Panc1 (cell line): ENCODE results near the gene FRY. TPM values are rescaled to one million over a fixed set of nuclear protein-coding genes. Genes with fewer than 3 reads are reported as not detected.

Experiments
- ATAC-seq: fragments of 200-7000 bp; cut with Tn5 transposase; 2 replicates; pipeline ENCODE4 v1.9.1; 2020; ENCODE audit warnings: mild to moderate bottlenecking, moderate library complexity
- BruUV-seq: library from RNA; stranded (reverse); fragments of 400-500 nt; replicated peaks from 2 replicates; lab custom pipeline; 2021; lab: Mats Ljungman, UMichigan
- CTCF ChIA-PET: fragments of 300-600 bp; sonication (Branson Sonifier 250); formaldehyde crosslinking; loops from one replicate; lab custom pipeline; 2022; ENCODE audit warnings: antibody characterized with exemption; lab: Charles Lee
- POLR2A ChIA-PET: fragments of 300-600 bp; sonication (Branson Sonifier 250); formaldehyde crosslinking; loops from one replicate; lab custom pipeline; 2022; ENCODE audit warnings: antibody characterized with exemption; lab: Charles Lee
- DNase-seq: peaks from one replicate; pipeline ENCODE4 v3.0.0-alpha.2; 2010; ENCODE audit warnings: low read depth, low spot score
- H3K27ac ChIP-seq: 2 replicates; pipeline ENCODE4 v1.5.1; 2011; ENCODE audit warnings: mild to moderate bottlenecking, low read length, inconsistent platforms
- H3K27me3 ChIP-seq: fragments of 200-500 bp; sonication (Bioruptor generic); 2 replicates; pipeline ENCODE4 v1.6.0; 2014; ENCODE audit warnings: low read length, inconsistent platforms; ENCODE audit not compliant: control insufficient read depth, insufficient read depth
- H3K36me3 ChIP-seq: fragments of 200-500 bp; sonication (Bioruptor generic); 2 replicates; pipeline ENCODE4 v1.5.1; 2014; ENCODE audit warnings: inconsistent platforms, mild to moderate bottlenecking, low read length, moderate library complexity; ENCODE audit not compliant: control insufficient read depth, insufficient read depth
- H3K4me1 ChIP-seq: 2 replicates; pipeline ENCODE4 v1.5.1; 2011; ENCODE audit warnings: inconsistent platforms, mild to moderate bottlenecking, low read length, moderate library complexity; ENCODE audit not compliant: control insufficient read depth, insufficient read depth
- H3K4me3 ChIP-seq, 2 experiments: 2 replicates each; pipeline ENCODE4 v1.5.1; 2011 to 2012; ENCODE audit warnings: low read depth in 2 of 2, low read length in 2 of 2, mild to moderate bottlenecking in 2 of 2, inconsistent platforms in 1 of 2, moderate library complexity in 1 of 2
- H3K9me3 ChIP-seq: fragments of 200-500 bp; sonication (Bioruptor generic); 2 replicates; pipeline ENCODE4 v1.5.1; 2014; ENCODE audit warnings: low read depth, mild to moderate bottlenecking, inconsistent platforms, low read length, moderate library complexity; ENCODE audit not compliant: control insufficient read depth, insufficient read depth
- CTCF ChIP-seq: fragments of 450-650 bp; IDR thresholded peaks from 2 replicates; pipeline ENCODE4 v1.5.1; 2017; ENCODE audit warnings: mild to moderate bottlenecking
- POLR2AphosphoS5 ChIP-seq: IDR thresholded peaks from 2 replicates; pipeline ENCODE4 v1.6.1; 2012; ENCODE audit warnings: mild to moderate bottlenecking, low read depth, low read length, moderate library complexity
- REST ChIP-seq, 2 experiments: IDR thresholded peaks; 2 replicates each; pipeline ENCODE4 v1.6.1; 2011 to 2012; ENCODE audit warnings: low read depth in 2 of 2, control low read depth in 1 of 2, low read length in 1 of 2, mild to moderate bottlenecking in 1 of 2, moderate library complexity in 1 of 2; ENCODE audit not compliant: insufficient read depth in 1 of 2
- SIN3A ChIP-seq: IDR thresholded peaks from 2 replicates; pipeline ENCODE4 v1.6.1; 2012; ENCODE audit warnings: low read depth, mild to moderate bottlenecking, low read length, moderate library complexity, borderline replicate concordance; ENCODE audit not compliant: insufficient read depth
- TCF7L2 ChIP-seq: IDR thresholded peaks from 2 replicates; pipeline ENCODE4 v1.6.1; 2011; ENCODE audit warnings: mild to moderate bottlenecking, low read depth, low read length, inconsistent platforms
- in situ Hi-C: cut with HindIII; loops from 2 replicates; pipeline ENCODE4 v1.10.0; 2016; ENCODE audit warnings: low sequenced_read_pairs, low pct_unique_long_range_greater_than_20kb
- intact Hi-C: fragments of 100-400 bp; cut with micrococcal nuclease; formaldehyde crosslinking; loops from one replicate; pipeline ENCODE4 v1.10.0; 2022; ENCODE audit not compliant: unreplicated experiment
- total RNA-seq: library from RNA; stranded (reverse); gene quantifications from one replicate; pipeline ENCODE4 v1.2.1, GENCODE V29; 2021; ENCODE audit not compliant: unreplicated experiment

The FRY gene
- total RNA-seq, 1 experiment from 2014 or later: 0.18 TPM

DNA sequence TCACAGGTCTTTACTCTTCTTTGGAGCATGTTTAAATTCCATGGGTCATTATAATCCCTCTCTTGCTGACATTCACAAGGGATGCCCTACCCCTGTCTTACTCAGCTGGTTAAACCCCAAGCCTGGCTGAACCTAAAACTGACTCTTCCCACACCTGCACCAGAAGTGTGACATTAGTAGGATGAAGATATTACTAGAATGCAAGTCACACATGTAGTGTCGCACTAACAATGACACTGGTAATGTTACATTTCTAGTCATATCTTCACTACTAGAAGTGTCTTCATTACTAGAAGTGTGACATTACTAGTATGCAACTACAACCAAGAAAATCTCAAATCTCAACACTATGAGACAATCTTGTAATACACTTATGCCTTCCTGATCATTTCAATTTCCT lies 269.3 kb downstream of the FRY start:
- intact Hi-C loops: no loop called here
- BruUV-seq: no TSS peak
- TF ChIP-seq TCF7L2 (no peak), POLR2AphosphoS5 (no peak), SIN3A (no peak), CTCF (no peak), REST (IDR thresholded peaks at IDR 0.05; ENCODE audit: insufficient read depth in 1 of 2, low read depth in 2 of 2, low read length in 1 of 2) (no peak)
- Histone ChIP-seq H3K9me3 (no peaks in the 10 kb centered on the region), H3K4me3 (no peak overlapping the region), H3K27me3 (peaks cover 8% of the 10 kb centered on the region; the same call in 1 of the 2 replicates), H3K4me1 (no peaks in the 10 kb centered on the region), H3K27ac (no peak overlapping the region), H3K36me3 (no peaks in the 10 kb centered on the region)
- no peak for ATAC-seq
- ChIA-PET CTCF (no interaction called here), POLR2A (no interaction called here)
- no peak for DNase-seq
- in situ Hi-C loops: no loop called here

- Histone ChIP-seq H3K27me3 (peaks cover 6% of the 10 kb centered on the region; the same call in 1 of the 2 replicates), H3K4me1 (no peaks in the 10 kb centered on the region), H3K4me3 (no peak overlapping the region), H3K27ac (no peak overlapping the region), H3K9me3 (no peaks in the 10 kb centered on the region), H3K36me3 (no peaks in the 10 kb centered on the region)
- no TSS peak for BruUV-seq
- intact Hi-C loops: no loop called here
- DNase-seq: no peak
- ChIA-PET POLR2A (no interaction called here), CTCF (no interaction called here)
- no peak for ATAC-seq
- no peak for TF ChIP-seq TCF7L2
- no peak for TF ChIP-seq SIN3A
- no peak for TF ChIP-seq REST (IDR thresholded peaks at IDR 0.05; ENCODE audit: insufficient read depth in 1 of 2, low read depth in 2 of 2, low read length in 1 of 2)
- TF ChIP-seq CTCF: no peak
- no peak for TF ChIP-seq POLR2AphosphoS5
- in situ Hi-C loops: no loop called here
Observed at GRCh38 chr13:32302461-32302860, 270.9 kb downstream of the FRY start.
